Fibroblast of lung (primary cell): Measurements from ENCODE around the gene NR2E1. TPM values are rescaled to one million over a fixed set of nuclear protein-coding genes. Genes with fewer than 3 reads are reported as not detected.

ENCODE experiments used
- DNase-seq, 2 donors: peaks; one replicate each; pipeline versions ENCODE4 v3.0.0 to v3.0.0-alpha.2; 2010; ENCODE audit warnings: low read depth in 2 of 2
- H2AFZ ChIP-seq: 2 replicates; pipeline ENCODE4 v1.5.1; 2012; ENCODE audit warnings: low read length, control low read depth, inconsistent platforms
- H3K27ac ChIP-seq: 2 replicates; pipeline ENCODE4 v1.5.1; 2011; ENCODE audit warnings: low read length, control low read depth; ENCODE audit not compliant: insufficient read depth
- H3K27me3 ChIP-seq: 2 replicates; pipeline ENCODE4 v1.5.1; 2011; ENCODE audit warnings: mild to moderate bottlenecking, low read length; ENCODE audit not compliant: control insufficient read depth, insufficient read depth
- H3K36me3 ChIP-seq: 2 replicates; pipeline ENCODE4 v1.5.1; 2011; ENCODE audit warnings: low read length; ENCODE audit not compliant: control insufficient read depth, insufficient read depth
- H3K4me1 ChIP-seq: 2 replicates; pipeline ENCODE4 v1.5.1; 2011; ENCODE audit warnings: low read length; ENCODE audit not compliant: control insufficient read depth, insufficient read depth; ENCODE audit errors: extremely low read depth
- H3K4me2 ChIP-seq: 2 replicates; pipeline ENCODE4 v1.5.1; 2011; ENCODE audit warnings: low read length, control low read depth; ENCODE audit not compliant: insufficient read depth; ENCODE audit errors: extremely low read depth
- H3K4me3 ChIP-seq, 4 experiments: fragments of 200-600 bp in 1 of 4; sonication (generic) in 1 of 4; replicated peaks in 1 of 4; 2 replicates each; pipeline ENCODE4 v1.5.1; 2011 to 2016; ENCODE audit warnings: low read length in 4 of 4, low read depth in 3 of 4, mild to moderate bottlenecking in 3 of 4, control low read depth in 2 of 4, inconsistent platforms in 1 of 4, mixed read lengths in 1 of 4; ENCODE audit not compliant: insufficient read depth in 1 of 4; ENCODE audit errors: control extremely low read depth in 1 of 4
- H3K79me2 ChIP-seq: 2 replicates; pipeline ENCODE4 v1.5.1; 2012; ENCODE audit warnings: mild to moderate bottlenecking, low read length, inconsistent platforms; ENCODE audit not compliant: control insufficient read depth, insufficient read depth
- H3K9ac ChIP-seq: 2 replicates; pipeline ENCODE4 v1.5.1; 2011; ENCODE audit warnings: mild to moderate bottlenecking, low read length, control low read depth; ENCODE audit not compliant: insufficient read depth
- H3K9me3 ChIP-seq: 2 replicates; pipeline ENCODE4 v1.5.1; 2012; ENCODE audit warnings: low read depth, low read length; ENCODE audit not compliant: control insufficient read depth, insufficient read depth
- H4K20me1 ChIP-seq: 2 replicates; pipeline ENCODE4 v1.5.1; 2011; ENCODE audit warnings: low read length; ENCODE audit not compliant: control insufficient read depth, insufficient read depth; ENCODE audit errors: extremely low read depth
- EZH2 ChIP-seq: IDR thresholded peaks from 2 replicates; pipeline ENCODE4 v1.5.1; 2012; ENCODE audit warnings: low read length, control low read depth, mild to moderate bottlenecking; ENCODE audit errors: missing control alignments
- polyA plus RNA-seq, 2 donors: library from polyadenylated mRNA; depleted of rRNA in 1 of 2; stranded (reverse) in 1 of 2; unstranded in 1 of 2; fragments of >200 nt; gene quantifications; 2 replicates each; pipeline ENCODE4 v1.2.1, GENCODE V29; 2011 to 2012; ENCODE audit warnings: missing spikeins in 1 of 2
- total RNA-seq: library from RNA; depleted of rRNA; stranded (reverse); fragments of >200 nt; gene quantifications from 2 replicates; pipeline ENCODE4 v1.2.1, GENCODE V29; 2014
- TF ChIP-seq, protein P1 (sequence below), 2 donors: IDR thresholded peaks in 1 of 2; conservative IDR thresholded peaks in 1 of 2; 1 replicate in 1 of 2; 2 replicates in 1 of 2; pipeline ENCODE4 v1.5.1; 2011 to 2012; ENCODE audit warnings: low read length in 2 of 2, control low read depth in 1 of 2, inconsistent platforms in 1 of 2, low read depth in 1 of 2, mild to moderate bottlenecking in 1 of 2

The NR2E1 gene
- total and polyA plus RNA-seq, 2 donors (not counting 1 experiment from before 2014, with no cell fraction given) = not detected

DNA sequence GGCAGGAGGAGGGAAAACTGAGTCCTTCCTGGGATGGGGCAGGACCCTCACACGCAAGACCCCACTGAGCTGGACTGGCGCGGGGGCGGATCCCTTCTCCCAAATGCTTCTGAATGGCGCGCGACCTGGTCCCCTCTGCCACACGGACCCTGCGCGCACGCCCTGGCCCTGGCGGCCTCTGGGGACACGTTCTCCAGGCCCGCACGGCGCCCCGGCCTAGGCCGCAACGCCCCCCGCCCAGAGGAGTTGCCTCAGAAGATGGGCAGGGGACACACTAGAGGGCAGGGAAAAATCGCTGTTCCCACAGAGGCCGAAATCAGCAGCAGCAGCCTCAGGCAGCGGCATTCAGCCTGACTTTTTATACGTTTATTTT, 46.1 kb upstream of the NR2E1 start:
- Histone ChIP-seq H3K4me2 (no peak overlapping the region), H3K9ac (no peak overlapping the region), H3K27me3 (peaks cover 85% of the 10 kb centered on the region)

GRCh38 chr6:108120311-108120710, 45.5 kb upstream of the NR2E1 start:
- Histone ChIP-seq H4K20me1 (no peaks in the 10 kb centered on the region), H3K36me3 (no peaks in the 10 kb centered on the region), H3K4me2 (no peak overlapping the region), H3K27ac (no peak overlapping the region), H3K27me3 (peaks cover 87% of the 10 kb centered on the region), H3K4me1 (no peaks in the 10 kb centered on the region), H3K9ac (no peak overlapping the region), H2AFZ (no peak overlapping the region), H3K4me3 (no peak overlapping the region), H3K79me2 (no peaks in the 10 kb centered on the region), H3K9me3 (no peaks in the 10 kb centered on the region)
- TF ChIP-seq, protein P1, sequence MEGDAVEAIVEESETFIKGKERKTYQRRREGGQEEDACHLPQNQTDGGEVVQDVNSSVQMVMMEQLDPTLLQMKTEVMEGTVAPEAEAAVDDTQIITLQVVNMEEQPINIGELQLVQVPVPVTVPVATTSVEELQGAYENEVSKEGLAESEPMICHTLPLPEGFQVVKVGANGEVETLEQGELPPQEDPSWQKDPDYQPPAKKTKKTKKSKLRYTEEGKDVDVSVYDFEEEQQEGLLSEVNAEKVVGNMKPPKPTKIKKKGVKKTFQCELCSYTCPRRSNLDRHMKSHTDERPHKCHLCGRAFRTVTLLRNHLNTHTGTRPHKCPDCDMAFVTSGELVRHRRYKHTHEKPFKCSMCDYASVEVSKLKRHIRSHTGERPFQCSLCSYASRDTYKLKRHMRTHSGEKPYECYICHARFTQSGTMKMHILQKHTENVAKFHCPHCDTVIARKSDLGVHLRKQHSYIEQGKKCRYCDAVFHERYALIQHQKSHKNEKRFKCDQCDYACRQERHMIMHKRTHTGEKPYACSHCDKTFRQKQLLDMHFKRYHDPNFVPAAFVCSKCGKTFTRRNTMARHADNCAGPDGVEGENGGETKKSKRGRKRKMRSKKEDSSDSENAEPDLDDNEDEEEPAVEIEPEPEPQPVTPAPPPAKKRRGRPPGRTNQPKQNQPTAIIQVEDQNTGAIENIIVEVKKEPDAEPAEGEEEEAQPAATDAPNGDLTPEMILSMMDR (conservative IDR thresholded peaks at IDR 0.05 in 1 of 2, IDR thresholded peaks at IDR 0.05 in 1 of 2; ENCODE audit: low read depth in 1 of 2, low read length in 2 of 2) = no peak
- TF ChIP-seq EZH2 = no peak
- peak in 1 of 2 donors; percentile 31 for DNase-seq

More for the DNA sequence above, 46.1 kb upstream of the NR2E1 start:
- Histone ChIP-seq H3K4me1 (no peaks in the 10 kb centered on the region), H3K4me3 (no peak overlapping the region), H4K20me1 (no peaks in the 10 kb centered on the region), H2AFZ (no peak overlapping the region), H3K36me3 (no peaks in the 10 kb centered on the region), H3K9me3 (no peaks in the 10 kb centered on the region), H3K79me2 (no peaks in the 10 kb centered on the region), H3K27ac (no peak overlapping the region)
- no peak for TF ChIP-seq EZH2
- TF ChIP-seq, protein P1 (conservative IDR thresholded peaks at IDR 0.05 in 1 of 2, IDR thresholded peaks at IDR 0.05 in 1 of 2; ENCODE audit: low read depth in 1 of 2, low read length in 2 of 2) = no peak
- DNase-seq = no peak

GRCh38 chr6:108121612-108122011, 44.2 kb upstream of the NR2E1 start:
- Histone ChIP-seq H3K4me3 (no peak overlapping the region), H3K4me2 (no peak overlapping the region), H3K27me3 (peaks cover 80% of the 10 kb centered on the region), H4K20me1 (no peaks in the 10 kb centered on the region), H3K27ac (no peak overlapping the region), H3K9ac (no peak overlapping the region), H3K4me1 (no peaks in the 10 kb centered on the region), H2AFZ (no peak overlapping the region), H3K9me3 (no peaks in the 10 kb centered on the region), H3K79me2 (no peaks in the 10 kb centered on the region), H3K36me3 (no peaks in the 10 kb centered on the region)
- TF ChIP-seq EZH2 = no peak
- TF ChIP-seq, protein P1 (conservative IDR thresholded peaks at IDR 0.05 in 1 of 2, IDR thresholded peaks at IDR 0.05 in 1 of 2; ENCODE audit: low read depth in 1 of 2, low read length in 2 of 2) = no peak
- no peak for DNase-seq
